Tibial nerve (tissue), 3 donors: Measurements from ENCODE around the gene LRRC56.

Experiments used
- CTCF ChIP-seq, 5 experiments: fragments of 200-600 bp in 3 of 5; fragments of 450-650 bp in 2 of 5; sonication (generic) in 3 of 5; IDR thresholded peaks; one replicate each; pipeline ENCODE4 v1.5.1; 2016 to 2019; ENCODE audit warnings: antibody characterized with exemption in 5 of 5, mild to moderate bottlenecking in 3 of 5, moderate library complexity in 2 of 5
- POLR2A ChIP-seq, 2 donors: fragments of 450-650 bp; IDR thresholded peaks; one replicate each; pipeline ENCODE4 v1.6.1; 2017; ENCODE audit warnings: antibody characterized with exemption in 2 of 2, mild to moderate bottlenecking in 2 of 2, moderate library complexity in 2 of 2

- no peak for TF ChIP-seq CTCF (IDR thresholded peaks at IDR 0.05)
- TF ChIP-seq POLR2A (IDR thresholded peaks at IDR 0.05): no peak
These were observed 5.3 kb upstream of the LRRC56 start for GRCh38 chr11:531919-532526.
